GM10266 (cell line): ENCODE data around the gene CRAT.
A peak's percentile ranks its signal among the peaks of the same experiment; 100 is the strongest.

Source experiments
- DNase-seq: peaks from one replicate; pipeline ENCODE4 v3.0.0; 2012; ENCODE audit errors: extremely low spot score
- TF ChIP-seq, protein P1 (sequence below): IDR thresholded peaks from 2 replicates; pipeline ENCODE4 v1.5.1; 2012; ENCODE audit warnings: mild to moderate bottlenecking, low read depth; ENCODE audit not compliant: control insufficient read depth, insufficient read depth; ENCODE audit errors: missing control alignments

CRAT gene

DNA sequence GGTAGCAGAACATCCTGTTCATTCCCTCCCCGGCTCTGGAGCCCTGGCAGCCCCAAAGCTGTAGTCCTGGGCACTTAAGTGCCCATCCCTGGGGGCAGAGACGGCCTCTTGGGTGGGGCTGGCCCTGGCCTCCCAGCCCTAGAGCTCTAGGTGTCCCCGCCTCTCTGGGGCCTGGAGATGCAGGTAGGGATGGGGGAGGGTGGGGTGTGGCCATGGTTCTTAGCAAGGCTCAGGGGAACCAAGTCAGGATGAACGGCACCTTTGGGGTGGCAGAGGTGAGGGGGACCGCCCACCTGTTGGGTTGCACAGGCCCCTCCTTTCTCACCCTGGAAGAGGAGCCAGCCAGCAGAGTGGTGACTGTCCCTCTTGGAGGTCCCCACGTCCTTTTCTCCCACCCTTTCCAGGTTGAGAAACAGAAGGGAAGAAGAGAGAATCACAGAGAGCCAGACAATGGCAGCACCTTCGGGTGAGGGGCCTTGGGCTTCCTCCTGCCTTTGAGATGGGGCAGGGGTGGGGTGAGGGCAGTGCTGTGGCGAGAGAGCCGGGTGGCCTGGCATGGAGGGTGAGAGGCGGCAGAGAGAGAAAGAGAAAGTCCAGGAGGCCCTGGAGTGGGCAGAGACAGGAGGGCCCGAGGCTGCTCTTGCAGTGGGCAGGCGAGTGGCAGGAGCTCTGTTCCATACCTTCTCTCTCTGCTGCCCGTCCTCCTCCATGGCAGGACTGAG lies 2.3 kb downstream of the CRAT start:
- TF ChIP-seq, protein P1, sequence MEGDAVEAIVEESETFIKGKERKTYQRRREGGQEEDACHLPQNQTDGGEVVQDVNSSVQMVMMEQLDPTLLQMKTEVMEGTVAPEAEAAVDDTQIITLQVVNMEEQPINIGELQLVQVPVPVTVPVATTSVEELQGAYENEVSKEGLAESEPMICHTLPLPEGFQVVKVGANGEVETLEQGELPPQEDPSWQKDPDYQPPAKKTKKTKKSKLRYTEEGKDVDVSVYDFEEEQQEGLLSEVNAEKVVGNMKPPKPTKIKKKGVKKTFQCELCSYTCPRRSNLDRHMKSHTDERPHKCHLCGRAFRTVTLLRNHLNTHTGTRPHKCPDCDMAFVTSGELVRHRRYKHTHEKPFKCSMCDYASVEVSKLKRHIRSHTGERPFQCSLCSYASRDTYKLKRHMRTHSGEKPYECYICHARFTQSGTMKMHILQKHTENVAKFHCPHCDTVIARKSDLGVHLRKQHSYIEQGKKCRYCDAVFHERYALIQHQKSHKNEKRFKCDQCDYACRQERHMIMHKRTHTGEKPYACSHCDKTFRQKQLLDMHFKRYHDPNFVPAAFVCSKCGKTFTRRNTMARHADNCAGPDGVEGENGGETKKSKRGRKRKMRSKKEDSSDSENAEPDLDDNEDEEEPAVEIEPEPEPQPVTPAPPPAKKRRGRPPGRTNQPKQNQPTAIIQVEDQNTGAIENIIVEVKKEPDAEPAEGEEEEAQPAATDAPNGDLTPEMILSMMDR, result no peak
- no peak for DNase-seq

DNA sequence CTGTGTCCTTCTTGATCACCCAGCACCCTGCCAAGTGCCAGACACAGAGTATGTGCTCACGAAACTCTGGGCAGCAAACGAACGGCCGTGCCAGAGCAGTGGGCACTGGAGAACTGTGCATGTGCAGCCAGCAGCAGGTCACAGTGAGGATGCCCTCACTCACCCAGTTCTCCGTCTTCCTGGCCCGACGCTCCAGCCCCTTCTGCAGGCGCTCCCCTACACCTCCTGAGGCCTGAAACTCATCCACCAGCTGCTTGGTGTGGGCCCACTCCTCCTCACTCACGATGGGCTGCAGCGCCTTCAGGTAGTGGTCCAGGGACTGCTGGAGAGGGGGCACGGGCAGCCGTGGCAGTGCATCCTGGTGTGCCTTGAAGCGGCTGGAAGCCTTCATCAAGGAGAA lies 2.9 kb downstream of the CRAT start:
- no peak for DNase-seq
- TF ChIP-seq, protein P1, result no peak

DNA sequence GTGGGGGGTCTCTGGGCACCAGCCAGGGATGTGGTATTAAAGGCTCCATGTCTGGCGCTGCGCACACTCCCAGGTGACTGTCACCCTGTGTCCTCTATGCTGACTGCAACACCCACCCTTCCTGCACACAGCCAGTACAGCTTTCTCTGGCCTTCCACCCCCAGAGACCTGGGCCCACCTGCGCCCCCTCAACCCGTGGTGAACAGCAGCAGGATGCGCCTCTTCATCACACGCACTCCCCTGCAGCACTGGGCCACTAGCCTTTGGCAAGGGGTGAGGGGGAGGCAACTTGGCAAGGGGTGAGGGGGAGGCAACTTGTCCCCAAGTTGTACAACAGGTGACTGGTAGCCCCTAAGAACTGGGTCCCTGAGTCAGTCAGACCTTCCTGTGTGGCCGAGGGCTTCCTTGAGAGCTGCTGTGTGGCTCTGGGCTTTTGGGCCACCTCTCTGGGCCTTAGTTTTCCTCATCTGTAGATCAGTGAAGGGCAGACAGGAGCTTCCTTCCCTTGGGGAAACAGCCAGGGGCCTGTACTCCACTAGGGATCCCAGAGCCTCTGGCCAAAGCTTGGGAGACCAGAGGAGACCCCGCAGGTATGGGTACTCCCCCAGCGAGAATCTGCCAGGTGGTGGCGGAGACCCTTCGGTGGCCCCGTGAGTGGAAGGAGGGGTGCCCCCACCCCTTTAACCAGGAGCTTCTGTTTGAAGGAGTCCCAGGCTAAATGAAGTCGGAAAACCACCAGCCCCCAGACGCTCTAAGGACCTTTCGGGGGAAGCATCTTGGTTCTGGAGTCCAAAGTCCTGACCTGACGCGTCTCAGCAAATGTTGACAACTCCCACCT lies 4.5 kb downstream of the CRAT start:
- DNase-seq, result no peak
- TF ChIP-seq, protein P1, result no peak

DNA sequence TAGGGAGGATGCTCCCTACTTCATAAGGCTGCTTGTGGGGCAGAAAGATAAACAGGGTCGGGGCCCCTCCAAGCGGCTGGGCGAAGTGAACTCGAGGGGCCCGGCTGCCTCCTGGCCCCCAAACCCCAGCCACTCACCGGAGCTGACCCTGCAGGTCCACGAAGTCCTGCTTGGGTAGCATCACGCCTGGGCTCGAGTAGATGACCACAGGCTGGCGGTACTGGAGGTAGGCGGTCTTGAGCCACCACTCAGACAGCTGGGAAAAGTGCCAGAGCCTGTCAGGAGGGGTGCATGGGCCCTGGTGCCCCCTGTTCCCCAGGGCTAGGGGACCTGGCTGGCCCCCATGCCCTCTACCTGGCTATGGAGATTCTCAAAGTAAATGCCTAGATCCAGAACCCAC lies 6.5 kb downstream of the CRAT start:
- TF ChIP-seq, protein P1, result no peak
- no peak for DNase-seq

DNA sequence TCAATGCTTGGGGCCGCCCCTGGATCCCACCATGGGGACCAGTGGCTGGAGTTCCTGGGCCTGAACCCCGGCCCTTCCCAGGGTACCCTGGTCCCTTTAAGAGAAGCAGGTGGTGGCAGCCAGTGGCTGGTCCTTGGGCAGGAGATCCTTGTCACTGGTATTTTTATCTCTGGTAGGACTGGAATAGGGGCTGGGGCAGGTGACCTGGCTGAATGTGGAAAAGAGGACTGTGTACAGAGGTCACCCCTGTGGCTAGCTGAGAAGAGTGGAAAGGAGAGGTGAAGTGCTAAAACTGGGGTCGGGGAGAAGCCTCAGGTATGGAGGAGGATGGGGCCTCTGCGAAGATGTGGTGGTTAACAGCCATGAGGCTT lies 7.0 kb downstream of the CRAT start:
- no peak for DNase-seq
- TF ChIP-seq, protein P1, result no peak

DNA sequence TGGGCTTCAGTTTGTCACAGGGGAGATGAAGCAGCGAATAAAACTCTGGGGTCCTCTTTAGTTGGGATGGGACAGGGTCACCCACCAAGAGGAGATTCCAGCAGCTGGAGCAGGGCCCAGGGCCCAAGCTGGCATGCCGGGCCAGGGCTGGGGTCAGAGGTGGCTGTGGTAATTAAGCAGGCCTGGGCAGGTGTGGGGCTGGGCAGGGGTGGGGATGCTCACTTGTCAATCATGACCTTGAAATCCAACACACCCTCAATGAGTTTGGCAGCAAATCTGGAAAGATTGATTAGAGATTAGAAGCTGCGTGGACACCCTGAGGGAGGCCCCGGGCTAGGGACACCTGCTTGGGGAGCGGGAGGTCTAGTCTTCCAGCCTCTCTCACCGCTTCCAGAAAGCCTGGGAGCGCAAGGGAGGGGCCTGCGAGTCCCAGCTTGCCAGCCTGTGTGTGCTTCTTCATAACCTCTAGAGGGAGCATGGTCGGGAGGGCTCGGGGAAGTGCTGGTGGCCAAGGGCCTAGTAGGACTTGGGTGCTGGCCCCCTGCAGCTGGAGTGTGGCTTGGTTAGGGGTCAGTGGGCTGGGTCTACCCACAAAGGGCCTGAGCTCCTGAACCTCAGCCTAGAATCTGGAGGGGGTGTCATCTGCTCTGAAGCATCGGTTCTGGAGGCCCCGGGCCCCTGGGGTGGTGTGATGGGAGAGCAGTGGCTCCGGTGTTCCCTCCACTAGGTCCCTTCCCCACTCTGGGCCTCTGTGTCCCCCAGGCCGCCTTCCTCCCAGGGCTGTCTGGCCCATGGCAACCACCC lies 7.6 kb downstream of the CRAT start:
- TF ChIP-seq, protein P1, result peak; percentile 60
- peak; percentile 60 for DNase-seq
